GM12874 (cell line): ENCODE data around the gene LRWD1.

ENCODE experiments used
- CTCF ChIP-seq: IDR thresholded peaks from 2 replicates; pipeline ENCODE4 v1.5.1; 2011; ENCODE audit warnings: low read depth, mild to moderate bottlenecking, control low read depth, low read length, moderate library complexity; ENCODE audit not compliant: insufficient read depth

LRWD1 gene

DNA sequence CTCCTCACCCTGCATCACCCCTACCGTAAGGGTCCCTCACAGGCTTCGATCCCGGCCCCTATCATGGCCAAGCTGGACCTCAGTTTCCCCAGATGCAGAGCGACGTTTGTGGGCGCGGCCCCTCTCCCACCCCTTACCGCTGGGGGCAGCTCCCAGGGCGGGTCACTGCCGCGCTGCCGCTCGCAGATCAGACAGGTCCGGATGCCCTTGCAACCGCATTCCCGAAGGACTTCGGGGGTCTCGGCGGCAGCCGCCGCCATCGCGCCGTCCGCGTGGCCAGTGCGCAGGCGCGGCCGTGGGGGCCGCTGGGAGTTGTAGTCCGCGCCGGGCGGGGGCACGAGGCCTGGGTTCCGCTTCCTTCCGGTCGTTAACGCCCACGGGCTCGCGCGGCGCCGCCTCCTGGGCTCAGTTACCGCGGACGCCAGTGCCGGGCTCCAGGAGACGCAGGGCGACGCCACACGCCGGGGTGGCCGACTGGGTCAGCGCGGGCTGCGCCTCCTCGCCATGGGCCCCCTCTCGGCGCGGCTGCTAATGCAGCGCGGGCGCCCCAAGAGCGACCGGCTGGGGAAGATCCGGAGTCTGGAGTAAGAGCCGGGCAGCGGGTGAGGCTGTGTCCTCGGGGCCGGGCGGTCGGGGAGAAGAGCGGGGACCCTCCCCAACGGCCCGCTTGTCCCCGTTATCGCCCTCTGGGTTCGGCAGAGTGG is at the start of gene LRWD1, which contains the start of gene ALKBH4:
Gene LRWD1 (plus strand): TSS at position 408 of the 704 bp plus-strand sequence. CDS start 97 bp downstream, at position 505.
Gene ALKBH4 (minus strand): TSS at position 287 of the 704 bp plus-strand sequence. CDS start 27 bp downstream, at position 260.
- peak; percentile 32 for TF ChIP-seq CTCF

DNA sequence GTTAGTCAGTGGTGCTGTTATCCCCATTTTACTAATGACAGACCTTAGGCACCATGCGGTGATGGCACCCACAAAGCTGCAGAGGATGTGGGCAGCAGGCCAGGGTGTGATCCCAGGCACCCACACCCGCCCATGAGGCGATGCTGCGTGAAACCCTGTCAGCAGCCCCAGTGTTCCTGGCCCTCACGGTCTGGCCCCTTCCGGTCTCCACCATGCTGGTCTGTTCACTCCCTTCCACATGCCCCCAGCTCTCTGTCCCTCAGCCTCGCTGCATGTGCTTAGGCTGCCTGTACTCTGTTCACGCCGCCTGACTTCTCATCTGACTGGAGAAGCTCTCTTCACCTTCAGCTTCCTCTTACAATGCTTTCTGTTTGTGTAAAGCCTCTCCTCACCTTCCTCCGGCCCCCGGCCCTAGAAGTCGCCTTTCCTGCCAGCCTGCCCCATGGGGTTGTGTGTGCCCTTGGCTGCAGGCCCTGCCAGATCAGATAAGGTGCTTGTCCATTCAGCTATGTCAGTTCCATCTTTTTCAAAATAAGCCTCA is 49.0 kb upstream of the LRWD1 start:
- TF ChIP-seq CTCF, result no peak

DNA sequence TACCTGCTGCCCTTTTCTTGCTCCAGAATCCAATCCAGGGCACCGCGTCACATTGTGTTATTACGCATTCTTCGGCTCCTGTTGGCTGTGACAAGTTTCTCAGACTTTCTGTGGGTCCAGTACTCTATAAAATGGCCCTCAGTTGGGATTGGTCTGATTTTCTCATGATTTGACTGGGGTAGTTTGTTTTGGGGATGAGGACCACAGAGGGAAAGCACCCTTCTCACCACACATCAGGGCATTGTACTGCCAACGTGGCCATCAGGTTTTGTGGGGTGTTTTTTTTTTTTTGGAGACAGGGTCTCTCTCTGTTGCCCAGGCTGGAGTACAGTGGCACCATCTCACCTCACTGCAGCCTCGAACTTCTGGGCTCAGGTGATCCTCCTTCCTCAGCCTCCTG is 48.4 kb upstream of the LRWD1 start:
- no peak for TF ChIP-seq CTCF

- no peak for TF ChIP-seq CTCF
Observed at GRCh38 chr7:102417105-102417504, 47.7 kb upstream of the LRWD1 start.

DNA sequence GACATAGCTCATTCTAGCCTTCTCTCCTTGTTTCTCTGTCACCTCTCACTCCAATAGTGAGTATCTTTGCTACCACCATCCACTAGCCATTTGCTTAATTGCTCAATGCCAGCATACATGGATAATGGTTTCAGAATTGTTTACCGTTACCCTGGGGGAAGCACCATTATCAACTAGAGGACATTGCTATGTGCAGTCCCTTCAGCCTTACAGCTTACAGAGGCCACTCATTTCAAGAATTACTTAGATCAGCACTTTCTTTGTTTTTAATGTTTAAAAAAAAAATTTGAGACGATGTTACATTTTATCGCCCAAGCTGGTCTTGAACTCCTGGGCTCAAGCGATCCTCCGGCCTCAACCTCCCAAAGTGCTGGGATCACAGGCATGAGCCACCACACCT is 46.2 kb upstream of the LRWD1 start:
- TF ChIP-seq CTCF, result no peak

DNA sequence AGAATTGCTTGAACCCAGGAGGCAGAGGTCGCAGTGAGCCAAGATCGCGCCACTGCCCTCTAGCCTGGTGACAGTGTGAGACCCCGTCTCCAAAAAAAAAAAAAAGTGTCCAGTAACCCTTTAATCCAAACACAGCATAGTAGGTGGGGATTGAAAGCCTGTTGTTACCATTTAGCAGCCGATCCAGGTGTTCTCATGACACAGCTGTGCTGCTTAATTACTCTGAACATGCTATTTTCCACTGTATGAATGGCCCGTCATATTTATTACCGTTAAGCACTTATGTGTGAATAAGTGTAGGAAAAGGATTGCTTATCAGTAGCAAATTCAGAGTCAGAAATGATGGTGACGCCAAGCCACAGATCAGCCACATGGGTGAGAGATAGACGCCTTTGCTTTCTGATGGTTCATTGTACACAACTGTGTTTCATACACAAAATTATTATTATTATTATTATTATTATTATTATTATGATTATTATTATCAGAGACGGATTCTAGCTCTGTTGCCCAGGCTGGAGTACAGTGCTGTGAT is 43.0 kb upstream of the LRWD1 start:
- no peak for TF ChIP-seq CTCF

- no peak for TF ChIP-seq CTCF
Observed at GRCh38 chr7:102424129-102424551, 40.6 kb upstream of the LRWD1 start.
